Cerebellar nuclear complex (tissue), 1 donor: ENCODE data around the gene SLC18A3.

Experiments used
- DNase-seq, 2 experiments: peaks; one replicate each; lab custom pipeline; 2025; lab: John Stamatoyannopoulos, UW

SLC18A3 gene

GRCh38 chr10:49610114-49610457 lies at the start of gene SLC18A3:
SLC18A3 (plus strand) TSS chr10:49610310; CDS start chr10:49610741, 431 bp downstream.
- no peak for DNase-seq

- no peak for DNase-seq
These were observed 49.6 kb upstream of the SLC18A3 start for GRCh38 chr10:49560526-49560925.

GRCh38 chr10:49562893-49563292 lies 47.2 kb upstream of the SLC18A3 start:
- no peak for DNase-seq

- DNase-seq = no peak
These were observed 45.6 kb upstream of the SLC18A3 start for GRCh38 chr10:49564461-49565009.

GRCh38 chr10:49567810-49568209 lies 42.3 kb upstream of the SLC18A3 start:
- DNase-seq = no peak

- DNase-seq = no peak
These were observed 41.9 kb upstream of the SLC18A3 start for GRCh38 chr10:49568235-49568634.

- DNase-seq = no peak
These were observed 41.0 kb upstream of the SLC18A3 start for GRCh38 chr10:49569031-49569631.

- no peak for DNase-seq
These were observed 38.7 kb upstream of the SLC18A3 start for GRCh38 chr10:49571388-49571787.

- DNase-seq = no peak
These were observed 37.5 kb upstream of the SLC18A3 start for GRCh38 chr10:49572594-49573114.

- no peak for DNase-seq
These were observed 34.5 kb upstream of the SLC18A3 start for GRCh38 chr10:49575489-49576072.

- DNase-seq = no peak
These were observed 32.8 kb upstream of the SLC18A3 start for GRCh38 chr10:49577182-49577925.

GRCh38 chr10:49578392-49578791 lies 31.7 kb upstream of the SLC18A3 start:
- no peak for DNase-seq

- no peak for DNase-seq
These were observed 30.5 kb upstream of the SLC18A3 start for GRCh38 chr10:49579621-49580020.

- DNase-seq = no peak
These were observed 24.7 kb upstream of the SLC18A3 start for GRCh38 chr10:49585387-49585786.

GRCh38 chr10:49587981-49588380 lies 22.1 kb upstream of the SLC18A3 start:
- DNase-seq = no peak

GRCh38 chr10:49592726-49593563 lies 17.2 kb upstream of the SLC18A3 start:
- DNase-seq = no peak

GRCh38 chr10:49593564-49593875 lies 16.6 kb upstream of the SLC18A3 start:
- no peak for DNase-seq

GRCh38 chr10:49593998-49594397 lies 16.1 kb upstream of the SLC18A3 start:
- no peak for DNase-seq

GRCh38 chr10:49594594-49594993 lies 15.5 kb upstream of the SLC18A3 start:
- peak in 1 of 2 experiments; percentile 32 for DNase-seq

GRCh38 chr10:49595003-49595712 lies 15.0 kb upstream of the SLC18A3 start:
- no peak for DNase-seq

- DNase-seq = no peak
These were observed 14.2 kb upstream of the SLC18A3 start for GRCh38 chr10:49595713-49596492.
